Suppressor macrophage (primary cell): ENCODE data around the gene SNX9.
"Not testable (repeated sequence)": the region's sequence is repeated elsewhere in the genome, so short reads cannot be mapped to it uniquely, and the experiment has no call there.

ENCODE experiments used
- DNase-seq, 4 experiments: peaks; one replicate each; pipeline ENCODE4 v3.0.0-alpha.2; 2020 to 2022

SNX9 gene

DNA sequence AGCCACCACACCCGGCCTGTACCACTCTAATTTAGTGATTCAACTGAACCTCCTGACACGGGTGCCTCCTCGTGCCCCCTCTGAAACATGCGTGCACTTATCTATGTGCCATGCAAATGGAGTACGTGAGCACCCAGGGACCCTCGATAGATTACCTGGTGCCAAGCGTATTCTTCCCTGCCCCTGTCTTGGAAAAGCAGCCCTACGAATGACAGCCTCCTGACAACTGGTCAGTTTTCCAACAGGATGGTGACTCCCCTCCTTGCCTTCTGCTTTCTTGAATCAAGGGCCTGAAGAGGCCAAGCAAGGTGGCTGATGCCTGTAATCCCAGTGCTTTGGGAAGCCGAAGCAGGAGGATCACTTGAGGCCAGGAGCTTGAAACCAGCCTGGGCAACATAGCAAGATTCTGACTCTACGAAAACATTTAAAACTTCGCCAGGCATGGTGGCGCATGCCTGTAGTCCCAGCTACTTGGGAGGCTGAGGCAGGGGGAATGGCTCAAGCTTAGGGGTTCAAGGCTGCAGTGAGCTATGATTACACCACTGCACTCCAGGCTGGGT, 133.2 kb downstream of the SNX9 start:
- no peak for DNase-seq

DNA sequence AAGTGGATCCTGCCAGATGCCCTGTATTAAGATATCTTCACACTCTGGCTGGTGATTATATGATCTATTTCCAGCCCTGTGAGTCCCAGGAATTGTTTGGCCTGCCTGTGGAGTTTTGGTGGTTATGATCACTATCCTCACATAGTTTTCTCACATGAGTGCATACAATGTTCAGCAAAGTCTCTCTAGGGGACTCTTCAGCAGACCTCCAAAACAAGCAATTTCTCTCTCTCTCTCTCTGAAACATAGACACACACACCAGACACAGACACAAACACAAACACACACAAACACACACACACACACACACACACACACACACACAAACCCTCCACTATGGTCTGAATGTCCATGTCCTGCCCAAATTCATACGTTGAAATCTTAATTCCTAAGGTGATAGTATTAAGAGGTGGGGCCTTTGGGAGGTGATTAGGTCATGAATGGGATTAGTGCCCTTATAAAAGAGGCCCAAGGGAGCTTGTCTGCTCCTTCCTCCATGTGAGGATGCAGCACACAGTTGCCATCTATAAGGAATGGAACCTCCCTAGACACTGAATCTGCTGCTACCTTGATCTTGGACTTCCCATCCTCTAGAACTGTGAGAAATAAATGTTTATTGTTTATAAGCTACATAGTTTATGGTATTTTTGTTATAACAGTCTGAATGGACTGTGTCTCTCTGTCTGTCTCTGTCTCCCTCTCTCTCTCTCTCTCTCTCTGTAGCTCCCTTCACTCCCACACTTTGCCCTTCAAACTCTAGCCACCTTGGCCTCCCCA, 136.6 kb downstream of the SNX9 start:
- no peak for DNase-seq

GRCh38 chr6:157961153-157961831, 138.2 kb downstream of the SNX9 start:
- DNase-seq, result no peak

GRCh38 chr6:157961832-157962575, 139.0 kb downstream of the SNX9 start:
- no peak for DNase-seq

DNA sequence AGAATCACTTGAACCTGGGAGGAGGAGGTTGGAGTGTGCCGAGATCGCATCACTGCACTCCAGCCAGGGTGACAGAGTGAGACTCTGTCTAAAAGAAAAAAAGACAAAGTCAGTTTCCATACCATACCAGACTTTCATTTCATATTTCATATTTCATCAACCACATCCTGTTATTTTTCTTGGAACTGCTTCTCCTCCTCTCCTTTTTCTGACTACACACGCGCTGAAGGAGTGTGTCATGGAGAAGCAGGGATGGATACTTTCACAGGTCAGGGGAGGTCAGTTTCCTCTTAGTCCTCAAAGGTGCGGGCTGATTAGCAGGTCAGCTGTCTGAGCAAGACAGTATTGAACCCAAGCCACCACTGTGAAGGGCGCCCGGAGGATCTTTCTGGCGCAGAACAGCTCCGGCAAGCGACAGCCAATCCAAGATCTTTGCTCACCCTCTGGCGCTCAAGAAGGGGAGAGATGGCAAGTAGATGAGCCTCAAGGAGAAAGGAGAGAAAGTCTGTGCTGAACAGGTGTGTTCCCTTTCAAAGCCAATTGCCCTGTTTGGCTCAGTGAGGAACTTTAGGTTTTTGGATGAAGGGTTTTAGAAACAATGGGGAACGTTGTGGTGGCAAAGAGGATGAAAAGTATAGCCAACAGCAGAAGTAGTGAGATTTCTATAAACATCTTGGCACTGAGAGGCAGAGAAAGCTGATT, 139.7 kb downstream of the SNX9 start:
- peak in 1 of 4 experiments; percentile 24 for DNase-seq

- DNase-seq, result peak in 2 of 4 experiments; percentile 52 to 54
Observed at GRCh38 chr6:157964100-157964499, 141.1 kb downstream of the SNX9 start.

DNA sequence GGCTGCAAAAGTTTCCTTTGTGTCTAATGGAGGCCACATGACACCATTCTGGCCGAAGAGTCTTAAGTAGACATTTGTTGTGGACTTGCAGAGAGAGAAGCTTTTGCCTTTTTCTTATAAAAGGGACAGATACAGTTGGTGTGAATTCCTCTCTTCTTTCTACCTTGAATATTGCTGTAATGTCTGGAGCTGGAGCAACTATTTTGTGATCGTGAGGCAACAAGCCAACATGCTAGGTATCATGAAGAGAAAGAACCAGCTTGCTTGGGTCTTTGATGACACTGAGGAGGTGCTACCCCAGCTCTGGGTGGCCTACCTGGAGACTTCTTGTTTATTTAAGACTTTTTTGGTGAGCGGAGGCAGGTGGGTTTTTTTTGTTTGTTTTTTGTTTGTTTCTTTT, 142.3 kb downstream of the SNX9 start:
- DNase-seq, result no peak

DNA sequence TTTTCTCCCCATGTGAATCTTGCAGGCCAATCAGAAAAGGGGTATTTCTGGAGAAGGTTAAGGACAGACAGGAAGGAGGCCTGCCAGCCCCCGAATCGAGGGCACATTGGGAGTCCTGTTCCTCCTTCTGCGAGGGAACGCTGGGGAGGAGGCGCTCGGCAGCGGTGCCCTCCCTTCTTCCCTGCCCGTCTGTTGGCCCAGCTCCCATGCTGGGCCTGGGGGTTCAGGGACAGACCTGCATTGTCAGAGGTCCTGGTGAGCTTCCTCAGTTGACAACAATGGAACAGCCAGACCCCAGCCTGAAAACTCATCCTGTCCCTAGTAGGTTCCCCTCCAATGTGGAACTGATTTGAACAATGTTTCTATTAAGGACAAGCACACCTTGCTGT, 143.5 kb downstream of the SNX9 start:
- DNase-seq, result no peak

DNA sequence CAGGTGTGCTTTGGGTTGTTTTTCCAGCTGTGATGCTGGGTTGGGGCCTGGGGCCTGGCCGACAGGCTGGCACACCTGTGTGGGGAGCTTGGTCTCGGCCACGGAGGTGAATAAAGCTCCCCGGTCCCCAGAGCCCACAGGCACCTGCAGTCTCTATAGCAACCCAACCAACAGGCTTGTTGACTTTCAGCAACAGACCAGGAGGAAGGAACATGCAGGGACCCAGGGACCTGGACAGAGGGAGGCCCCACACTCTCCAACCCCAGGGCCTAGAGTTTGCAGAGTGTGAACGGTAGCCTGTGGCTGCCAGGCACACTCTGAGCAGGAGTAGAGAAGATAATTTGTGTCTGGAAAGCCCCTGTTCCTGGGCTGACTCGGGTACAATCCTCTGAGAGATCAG, 144.0 kb downstream of the SNX9 start:
- DNase-seq, result no peak

DNA sequence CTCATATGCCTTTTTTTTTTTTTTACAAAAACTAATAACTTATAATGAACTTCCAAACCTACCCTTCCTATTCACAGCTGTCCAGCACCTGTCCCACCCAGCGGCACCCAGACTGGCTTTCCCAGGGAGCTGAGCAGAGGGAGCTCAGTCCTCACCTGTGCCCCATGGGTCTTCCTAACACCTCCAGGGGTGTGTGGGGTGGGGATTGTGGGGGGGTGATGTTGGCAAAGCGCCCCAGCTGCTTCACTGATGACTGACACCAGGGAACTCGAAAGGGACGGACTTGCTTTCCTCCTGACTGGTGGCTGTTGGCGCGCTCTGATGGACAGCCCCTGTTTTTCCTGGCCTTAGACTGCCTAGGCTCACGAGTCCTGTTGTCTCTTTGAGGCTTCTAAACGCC, 144.4 kb downstream of the SNX9 start:
- no peak for DNase-seq

GRCh38 chr6:157972177-157972576, 149.1 kb downstream of the SNX9 start:
- not testable (repeated sequence) for DNase-seq

- peak in 1 of 4 experiments; percentile 28 for DNase-seq
Observed at GRCh38 chr6:157974341-157974894, 151.4 kb downstream of the SNX9 start.

DNA sequence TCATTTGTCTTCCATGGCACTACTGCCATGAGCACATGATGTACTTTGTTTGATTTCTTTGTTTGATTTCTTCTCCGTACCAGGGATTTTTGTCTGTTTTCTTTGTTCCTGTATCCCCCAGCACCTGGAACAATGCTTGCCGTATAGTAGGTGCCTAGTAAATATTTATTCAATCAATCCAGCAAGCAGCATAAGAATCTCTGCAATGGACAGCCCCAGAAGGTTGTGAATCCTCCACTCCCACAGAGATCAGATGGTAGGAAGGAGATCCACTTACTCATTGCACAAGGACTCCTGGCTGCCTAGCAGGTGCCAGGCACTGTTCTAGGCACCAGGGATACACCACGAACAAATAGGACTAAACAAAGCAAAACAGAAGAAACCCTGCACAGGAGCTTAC, 151.9 kb downstream of the SNX9 start:
- no peak for DNase-seq

DNA sequence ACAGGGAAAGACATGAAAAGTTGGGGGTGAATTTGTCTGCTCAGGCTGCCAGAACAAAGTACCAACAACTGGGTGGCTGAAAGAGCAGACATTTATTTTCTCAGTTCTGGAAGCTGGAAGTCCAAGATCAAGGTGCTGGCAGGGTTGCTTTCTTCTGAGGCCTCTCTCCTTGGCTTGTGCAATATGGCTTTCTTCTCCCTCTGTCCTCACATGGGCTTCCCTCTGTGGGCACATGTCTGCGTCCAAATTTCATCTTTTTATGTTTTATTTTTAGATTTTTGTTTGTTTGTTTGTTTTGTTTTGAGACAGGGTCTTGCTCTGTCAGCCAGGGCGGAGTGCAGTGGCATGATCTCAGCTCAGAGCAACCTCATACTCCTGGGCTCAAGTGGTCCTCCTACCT, 152.4 kb downstream of the SNX9 start:
- no peak for DNase-seq

- DNase-seq, result no peak
Observed at GRCh38 chr6:157976345-157977175, 153.5 kb downstream of the SNX9 start.

DNA sequence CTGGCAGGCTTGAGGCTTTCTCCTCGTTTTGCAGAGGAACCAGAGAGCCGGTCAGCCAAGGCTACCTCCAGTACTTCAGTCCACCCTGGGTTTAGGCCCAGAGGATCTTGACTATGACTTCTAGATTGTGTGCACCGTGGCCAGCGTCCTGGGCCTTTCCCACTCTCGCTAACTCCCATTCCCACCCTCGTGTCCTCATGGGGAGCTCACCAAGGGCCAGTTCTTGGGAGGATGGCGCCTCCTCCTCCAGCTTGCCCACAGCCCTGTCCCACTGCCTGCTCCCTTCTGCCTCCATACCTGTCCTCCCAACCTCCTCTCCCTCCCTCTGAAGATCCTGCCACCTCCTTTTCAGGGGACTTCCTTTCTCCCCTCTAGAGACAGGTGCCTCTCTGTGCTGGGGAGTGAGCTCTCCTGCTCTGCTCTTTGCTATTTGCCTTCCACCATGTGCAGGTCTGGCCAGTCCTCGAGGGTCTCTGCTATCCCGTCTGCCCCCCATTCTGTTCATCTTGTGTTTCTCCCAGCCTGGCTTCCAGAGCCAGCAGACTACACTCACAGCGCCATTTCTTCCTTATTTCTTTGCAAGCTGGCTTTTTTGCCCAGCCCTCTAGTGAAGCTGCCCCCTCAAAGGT, 154.2 kb downstream of the SNX9 start:
- no peak for DNase-seq

GRCh38 chr6:157978021-157978783, 155.2 kb downstream of the SNX9 start:
- no peak for DNase-seq

GRCh38 chr6:157980288-157981131, 157.5 kb downstream of the SNX9 start:
- peak in 2 of 4 experiments; percentile 41 for DNase-seq

GRCh38 chr6:157981132-157981394, 158.0 kb downstream of the SNX9 start:
- DNase-seq, result no peak
